Renal pelvis (tissue), 4 donors: ENCODE results near the gene DENND6A. TPM values are rescaled to one million over a fixed set of nuclear protein-coding genes. Genes with fewer than 3 reads are reported as not detected.
"Not testable (repeated sequence)": the region's sequence is repeated elsewhere in the genome, so short reads cannot be mapped to it uniquely, and the experiment has no call there.

Source experiments
- DNase-seq: peaks from one replicate; pipeline ENCODE4 v3.0.0-alpha.2; 2013
- polyA plus RNA-seq, 3 donors: library from polyadenylated mRNA; unstranded; fragments of 120-200 nt; gene quantifications; one replicate each; pipeline ENCODE4 v1.2.1, GENCODE V29; 2013; ENCODE audit not compliant: insufficient read length in 3 of 3

DENND6A gene
- polyA plus RNA-seq, 3 donors: 25.9 to 30.1 (median 29.4) TPM

DNA sequence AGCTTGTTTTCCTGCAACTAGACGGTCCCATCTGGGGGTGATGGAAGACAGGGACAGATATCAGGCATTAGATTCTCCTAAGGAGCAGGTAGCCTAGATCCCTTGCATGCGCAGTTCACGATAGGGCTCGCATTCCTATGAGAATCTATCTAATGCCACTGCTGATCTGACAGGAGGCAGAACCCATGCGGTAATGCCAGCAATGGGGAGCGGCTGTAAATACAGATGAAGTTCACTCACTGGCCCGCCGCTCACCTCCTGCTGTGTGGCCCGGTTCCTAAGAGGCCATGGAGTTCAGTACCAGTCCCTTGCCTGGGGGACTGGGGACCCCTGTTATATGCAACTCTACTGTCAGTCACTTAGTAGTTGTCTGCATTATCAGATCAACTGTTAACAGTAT lies 7.9 kb upstream of the DENND6A start:
- no peak for DNase-seq

DNA sequence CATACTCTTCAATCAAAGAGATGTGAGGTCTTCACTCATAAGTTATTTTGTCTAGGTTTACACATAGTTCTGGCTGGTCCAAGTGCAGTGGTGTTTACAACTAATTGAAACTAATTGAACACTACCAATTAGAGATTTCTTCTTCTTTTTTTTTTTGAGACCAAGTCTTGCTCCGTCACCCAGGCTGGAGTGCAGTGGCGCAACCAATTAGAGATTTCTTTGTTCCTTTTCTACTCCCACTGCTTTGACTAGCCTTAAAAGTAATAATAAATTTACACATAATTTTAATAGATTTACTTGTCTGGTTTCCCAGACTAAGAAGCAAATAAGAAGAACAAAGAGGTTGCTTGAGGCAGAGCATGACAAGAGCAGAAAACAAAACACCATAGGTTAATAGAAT lies 6.7 kb upstream of the DENND6A start:
- DNase-seq: no peak

DNA sequence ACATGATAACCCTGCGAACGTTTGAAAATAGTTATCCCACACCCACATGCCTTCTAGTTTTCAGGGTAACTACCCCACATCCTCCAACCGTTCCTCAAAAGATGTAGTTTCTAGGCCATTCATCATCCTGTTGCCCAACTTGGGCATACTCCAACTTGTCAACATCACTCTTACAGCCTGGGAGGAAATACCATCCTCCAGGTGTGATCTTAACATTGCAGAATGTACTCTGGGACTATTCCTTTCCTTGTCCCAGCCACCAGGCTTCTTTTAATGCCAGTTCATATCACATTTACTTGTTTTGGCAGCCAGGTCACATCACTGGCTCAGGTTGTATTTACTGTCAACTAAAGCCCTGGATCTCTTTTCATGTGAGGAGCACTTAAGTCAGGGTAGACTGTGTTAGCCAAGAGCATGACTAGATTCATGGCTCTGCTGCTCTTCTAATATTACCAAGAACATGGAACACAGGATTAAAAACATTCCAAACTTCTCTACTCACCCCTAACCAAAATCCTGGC lies 4.0 kb upstream of the DENND6A start:
- no peak for DNase-seq

DNA sequence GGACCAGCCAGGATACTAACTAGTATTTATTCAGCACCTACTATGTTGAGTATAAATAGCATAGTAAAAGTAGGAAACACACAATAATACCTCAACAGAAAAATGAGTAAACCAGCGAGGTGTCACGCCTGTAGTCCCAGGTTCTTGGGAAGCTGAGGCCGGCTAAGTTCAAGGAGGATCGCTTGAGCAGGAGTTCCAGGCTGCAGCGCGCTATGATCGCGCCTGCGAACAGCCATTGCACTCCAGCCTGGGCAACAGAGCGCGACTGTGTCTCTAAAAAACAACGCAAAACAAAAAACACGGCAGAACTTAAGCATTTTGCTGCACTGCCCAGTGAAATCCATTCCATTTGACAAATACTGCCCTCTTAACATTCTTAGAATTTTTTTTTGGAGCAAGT lies 1.3 kb upstream of the DENND6A start:
- no peak for DNase-seq

DNA sequence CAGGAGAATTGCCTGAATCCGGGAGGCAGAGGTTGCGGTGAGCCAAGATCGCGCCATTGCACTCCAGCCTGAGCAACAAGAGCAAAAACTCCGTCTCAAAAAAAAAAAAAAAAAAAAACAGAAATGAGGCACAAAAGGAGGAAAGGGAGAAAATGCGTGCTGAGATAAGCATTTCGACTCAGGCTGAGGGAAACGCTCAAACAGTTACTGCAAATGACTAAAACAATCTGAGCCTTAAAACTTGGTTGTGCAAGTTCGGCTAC lies 813 bp downstream of the DENND6A start:
- not testable (repeated sequence) for DNase-seq

DNA sequence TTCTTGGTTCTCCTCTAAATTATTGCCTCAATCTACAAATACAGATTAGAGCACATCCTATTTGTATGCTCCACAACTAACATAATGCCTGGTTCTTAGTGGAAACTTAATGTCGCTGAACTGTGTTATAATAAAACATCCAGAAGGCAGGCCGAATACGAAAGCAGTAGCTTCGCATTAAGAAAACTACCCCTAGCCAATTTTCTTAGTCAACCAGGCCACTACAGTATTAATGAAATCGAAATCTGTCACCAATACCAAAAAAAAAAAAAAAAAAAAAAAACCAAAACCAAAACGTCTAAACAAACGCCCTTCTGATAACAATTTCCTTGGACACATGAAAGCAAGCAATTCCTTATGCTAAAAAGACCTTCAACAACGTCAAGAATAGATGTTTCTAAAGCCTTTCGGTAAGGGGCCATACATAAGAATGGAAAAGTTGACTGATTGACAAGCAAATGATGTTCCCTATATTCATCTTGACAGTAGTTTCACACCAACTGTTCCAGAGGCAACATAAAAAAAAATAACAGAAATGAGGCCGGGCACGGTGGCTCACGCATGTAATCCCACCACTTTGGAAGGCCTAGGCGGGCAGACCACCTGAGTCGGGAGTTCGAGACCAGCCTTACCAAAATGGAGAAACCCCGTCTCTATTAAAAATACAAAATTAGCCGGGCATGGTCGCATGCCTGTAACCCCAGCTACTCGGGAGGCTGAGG lies 1.3 kb downstream of the DENND6A start:
- no peak for DNase-seq

DNA sequence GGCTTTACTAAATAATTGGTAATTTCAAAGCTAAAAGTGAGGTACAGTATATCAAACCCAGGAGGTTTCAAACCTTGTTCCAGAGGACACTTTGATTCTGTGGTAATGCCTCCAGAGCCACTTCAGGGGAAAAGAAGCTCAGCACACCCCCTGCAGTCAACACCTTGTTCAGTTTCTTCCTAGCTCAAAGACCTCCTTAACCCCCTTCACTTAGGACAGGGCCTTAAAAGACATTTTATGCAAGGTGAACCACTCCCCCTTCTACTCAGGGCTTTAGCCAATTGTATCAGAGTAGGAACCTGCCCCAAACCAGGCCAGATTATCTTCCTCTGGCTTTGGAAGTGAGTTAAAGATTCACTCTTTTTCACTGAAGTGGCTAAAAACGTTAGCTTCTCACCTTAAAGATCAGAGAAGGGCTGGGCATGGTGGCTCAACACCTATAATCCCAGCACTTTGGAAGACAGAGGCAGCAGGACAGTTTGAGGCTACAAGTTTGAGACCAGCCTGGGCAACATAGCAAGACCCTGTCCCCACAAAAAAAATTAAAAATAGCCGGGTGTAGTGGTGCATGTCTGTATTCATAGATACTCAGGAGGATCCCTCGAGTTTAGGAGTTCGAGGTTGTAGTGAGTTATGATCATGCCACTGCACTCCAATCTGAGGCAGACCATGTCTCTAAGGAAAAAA lies 3.4 kb downstream of the DENND6A start:
- DNase-seq: no peak

DNA sequence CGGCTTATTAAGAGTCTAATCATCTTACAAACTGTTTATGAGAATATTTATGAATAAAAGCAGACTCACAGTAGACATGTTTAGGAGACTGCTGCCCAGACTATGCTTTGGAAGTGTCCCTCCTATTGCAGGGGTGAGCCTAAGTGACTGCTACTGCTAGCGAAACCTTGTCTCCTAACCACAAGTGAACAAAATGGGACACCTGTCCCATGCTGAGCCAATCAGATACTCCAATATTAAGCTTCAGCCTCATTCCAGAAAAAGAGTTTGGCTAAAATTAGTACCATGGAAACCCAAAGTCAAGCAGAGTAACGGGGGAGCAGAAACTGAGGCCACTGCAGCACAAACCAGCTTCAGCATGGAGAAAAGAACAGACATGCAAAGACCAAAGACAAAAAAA lies 4.6 kb downstream of the DENND6A start:
- DNase-seq: no peak

DNA sequence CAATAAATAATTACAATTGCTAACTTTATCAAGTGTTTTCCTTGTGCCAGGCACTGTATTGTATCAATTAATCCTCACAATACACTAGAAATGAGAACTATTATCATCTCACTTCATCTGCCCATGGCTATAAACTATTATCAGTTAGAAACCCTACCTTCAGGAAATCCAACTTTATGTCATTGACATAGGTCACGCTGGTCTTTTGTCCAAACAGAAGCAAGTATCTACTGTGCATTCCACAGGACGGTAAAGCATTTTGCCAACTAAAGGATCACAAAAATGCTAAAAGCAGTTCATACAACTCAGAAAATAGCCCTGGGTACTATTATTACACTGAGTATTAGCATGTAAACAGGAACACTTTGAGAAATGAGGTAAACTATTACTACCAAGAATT lies 9.6 kb downstream of the DENND6A start:
- DNase-seq: no peak

DNA sequence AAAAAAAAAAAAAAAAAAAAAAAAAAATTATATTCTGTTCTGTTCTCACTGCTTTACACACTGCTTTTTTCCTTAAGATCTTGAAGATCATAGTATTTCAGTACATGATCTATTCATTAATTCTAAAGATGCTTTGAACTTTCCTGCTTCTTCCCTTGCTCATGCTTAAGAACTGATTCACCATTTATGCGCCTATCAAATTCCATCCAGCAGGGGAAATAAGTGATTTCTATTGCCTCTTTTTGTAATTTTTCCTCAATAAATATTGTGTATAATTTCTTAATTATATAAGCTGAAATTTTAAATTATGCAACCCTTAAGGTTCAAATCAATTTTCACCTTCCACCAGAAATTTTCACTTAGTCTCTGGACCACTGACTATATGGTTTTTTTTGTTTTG lies 10.6 kb downstream of the DENND6A start:
- DNase-seq: no peak

DNA sequence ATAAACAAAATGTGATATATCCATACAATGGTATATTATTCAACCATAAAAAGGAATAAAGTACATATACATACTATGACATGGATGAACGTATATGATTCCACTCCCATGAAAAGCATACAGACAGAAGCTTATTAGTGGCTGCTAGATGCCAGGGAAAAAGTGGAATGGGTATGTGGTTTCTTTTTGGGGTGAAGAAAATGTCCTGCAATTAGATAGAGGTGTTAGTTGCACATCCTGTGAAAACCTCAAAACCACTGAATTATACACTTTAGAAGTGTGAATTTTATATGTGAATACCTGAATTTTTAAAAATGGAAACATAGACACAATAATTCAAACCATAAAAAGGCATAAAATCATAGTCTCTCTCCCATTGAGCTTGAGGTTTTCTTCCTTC lies 11.2 kb downstream of the DENND6A start:
- no peak for DNase-seq

DNA sequence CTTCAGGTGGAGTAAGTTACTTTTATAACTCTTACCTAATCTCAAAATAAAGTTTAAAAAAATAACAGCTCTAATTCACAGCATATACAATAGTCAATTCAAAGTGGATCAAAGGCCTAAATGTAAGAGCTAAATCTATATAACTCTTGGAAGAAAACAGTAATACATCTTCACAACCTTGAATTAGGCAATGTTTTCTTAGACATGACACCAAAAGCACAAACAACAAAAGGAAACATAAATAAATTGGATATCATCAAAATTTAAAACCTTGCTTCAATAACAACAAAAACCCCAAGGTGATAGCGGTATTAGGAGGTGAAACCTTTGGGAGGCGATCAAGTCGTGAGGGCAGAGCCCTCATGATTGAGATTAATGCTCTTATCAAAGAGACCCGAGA lies 12.8 kb downstream of the DENND6A start:
- no peak for DNase-seq

DNA sequence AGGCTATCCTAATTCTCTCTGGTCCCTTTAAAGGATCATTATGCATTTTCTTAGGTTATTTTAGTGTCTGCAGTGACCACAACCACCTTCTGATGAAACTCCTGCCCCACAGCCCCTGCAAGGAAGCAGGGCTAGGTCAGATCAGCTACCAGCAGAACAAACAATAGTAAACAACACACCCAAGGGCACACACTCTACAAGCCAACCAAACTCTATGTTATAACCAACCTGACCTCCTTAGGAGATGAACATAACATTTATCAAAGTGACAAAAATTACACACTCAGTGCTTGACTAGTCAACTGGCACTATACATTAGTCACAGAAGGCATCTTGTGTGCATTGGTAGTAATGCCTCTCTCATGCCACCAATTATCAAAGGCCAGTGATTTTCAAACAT lies 17.3 kb downstream of the DENND6A start:
- DNase-seq: no peak

DNA sequence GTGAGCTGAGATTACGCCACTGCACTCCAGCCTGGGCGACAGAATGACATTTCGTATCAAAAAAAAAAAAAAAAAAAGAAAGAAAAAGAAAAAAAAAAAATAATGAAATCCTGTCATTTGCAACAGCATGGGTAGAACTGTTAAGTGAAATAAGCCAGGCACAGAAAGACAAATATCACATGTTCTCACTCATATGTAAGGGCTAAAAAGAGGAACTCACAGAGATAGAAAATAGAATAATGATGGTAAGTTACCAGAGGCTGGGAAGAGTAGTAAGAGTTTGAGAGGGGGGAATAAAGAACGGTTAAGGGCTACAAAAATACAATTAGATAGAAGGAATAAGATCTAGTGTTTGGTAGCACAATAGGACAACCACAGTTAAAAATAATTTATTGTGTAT lies 19.7 kb downstream of the DENND6A start:
- no peak for DNase-seq

DNA sequence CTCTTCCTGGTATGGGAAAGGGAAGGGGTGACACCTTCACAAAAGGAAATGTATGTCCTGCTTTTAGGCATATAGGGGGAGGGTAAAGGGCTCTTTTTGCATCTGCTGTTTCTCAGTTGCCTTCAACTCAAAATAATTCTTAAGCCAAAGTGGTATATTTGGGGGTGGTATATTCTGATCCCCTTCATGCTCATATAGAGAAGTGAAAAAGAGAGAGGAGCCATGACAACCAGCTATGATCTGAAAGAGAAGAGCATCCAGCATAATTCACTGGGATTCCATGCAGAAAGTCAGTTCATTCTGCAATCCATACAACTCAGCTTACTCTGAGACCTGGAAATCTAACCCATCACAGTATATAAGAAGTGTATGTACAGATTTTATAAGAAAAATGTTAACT lies 22.3 kb downstream of the DENND6A start:
- DNase-seq: no peak

DNA sequence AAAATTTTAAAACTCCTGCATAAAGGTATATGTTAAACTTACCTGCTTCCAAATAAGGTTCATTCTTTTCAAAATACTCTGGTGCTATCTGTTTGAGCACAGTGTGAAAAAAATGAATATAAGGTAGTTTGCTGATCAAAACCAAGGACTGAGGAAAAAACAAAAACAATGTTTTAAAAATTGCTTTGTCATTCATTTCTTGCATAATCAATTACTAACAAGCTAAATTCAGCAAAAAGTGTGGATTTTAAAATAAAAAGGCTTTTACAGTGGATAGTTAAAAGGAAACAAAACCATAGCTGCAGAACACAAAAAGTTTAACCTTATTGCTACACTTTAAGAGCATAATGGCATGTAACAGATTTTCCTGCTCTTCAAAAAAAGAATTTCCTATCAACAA lies 31.5 kb downstream of the DENND6A start:
- no peak for DNase-seq

DNA sequence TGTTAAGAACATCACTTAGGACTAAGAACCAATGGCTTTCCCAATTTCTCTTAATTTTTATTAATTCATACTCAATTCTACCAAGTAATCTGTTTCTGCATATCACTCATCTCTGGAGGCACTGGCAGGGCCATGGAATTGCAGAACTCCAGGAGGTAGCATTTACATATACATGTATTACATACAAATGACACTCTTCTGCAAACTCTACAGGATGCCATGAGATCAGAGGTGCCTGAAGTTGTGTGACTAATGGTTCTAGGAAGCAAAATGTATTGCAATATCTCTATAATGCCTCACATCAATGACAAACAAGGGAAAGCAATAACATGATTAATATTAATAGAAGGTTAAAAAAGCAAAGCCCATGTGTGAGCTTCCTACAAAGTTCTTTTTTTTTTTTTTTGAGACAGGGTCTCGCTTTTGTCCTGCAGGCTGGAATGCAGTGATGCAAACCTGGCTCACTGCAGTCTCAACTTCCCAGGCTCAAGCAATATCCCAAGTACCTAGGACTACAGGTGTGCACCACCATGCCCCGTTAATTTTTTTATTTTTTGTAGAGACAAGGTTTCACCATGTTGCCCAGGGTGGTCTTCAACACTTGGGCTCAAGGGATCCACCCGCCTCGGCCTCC lies 33.0 kb downstream of the DENND6A start:
- DNase-seq: no peak

DNA sequence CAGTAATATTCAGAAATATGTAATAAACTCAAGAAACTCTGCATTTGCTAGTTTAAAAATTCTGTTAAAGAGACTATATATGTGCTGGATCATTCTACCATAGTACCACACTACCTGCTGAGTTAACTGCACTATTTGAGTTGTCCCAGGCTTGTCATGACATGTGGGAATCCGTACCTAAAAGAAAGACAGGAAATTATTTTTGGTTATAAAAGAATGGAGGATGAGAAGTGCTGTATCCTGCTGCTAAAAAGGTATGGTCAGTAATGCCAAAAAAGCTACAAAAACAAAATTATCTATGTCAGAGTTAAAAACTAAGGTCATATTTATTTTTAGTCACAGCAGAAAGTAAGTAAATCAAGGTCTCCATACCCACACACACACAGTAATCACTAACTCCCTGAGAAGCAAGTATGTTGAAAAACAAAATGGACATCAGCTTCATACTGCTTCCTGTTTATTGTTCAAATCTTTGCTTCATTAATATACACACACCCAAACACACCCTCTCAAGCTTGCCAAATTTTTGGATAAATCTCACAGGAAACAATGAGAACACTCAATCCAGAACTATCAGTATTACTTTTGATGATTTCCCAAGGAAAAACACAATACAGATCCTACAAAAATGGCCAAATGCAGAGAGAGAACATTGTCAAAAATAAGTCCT lies 33.7 kb downstream of the DENND6A start:
- no peak for DNase-seq

DNA sequence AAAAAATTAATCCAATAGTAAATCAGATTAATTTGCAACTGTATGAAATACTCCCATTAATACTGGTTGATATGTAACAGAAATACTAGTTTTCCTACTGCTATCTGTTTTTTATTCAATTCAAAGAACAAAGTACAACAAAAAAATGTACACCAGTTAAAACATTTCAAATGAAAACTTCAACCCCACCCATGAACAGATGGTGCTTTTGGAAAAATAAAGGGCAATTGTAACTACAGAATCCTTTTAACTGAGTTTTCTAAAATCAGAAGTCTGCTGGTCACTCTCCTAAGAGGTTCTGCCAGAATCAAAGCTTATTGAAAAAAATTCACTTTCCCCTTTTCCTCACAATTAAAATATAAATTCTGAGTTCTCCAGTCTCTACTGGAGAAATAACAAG lies 34.3 kb downstream of the DENND6A start:
- no peak for DNase-seq

DNA sequence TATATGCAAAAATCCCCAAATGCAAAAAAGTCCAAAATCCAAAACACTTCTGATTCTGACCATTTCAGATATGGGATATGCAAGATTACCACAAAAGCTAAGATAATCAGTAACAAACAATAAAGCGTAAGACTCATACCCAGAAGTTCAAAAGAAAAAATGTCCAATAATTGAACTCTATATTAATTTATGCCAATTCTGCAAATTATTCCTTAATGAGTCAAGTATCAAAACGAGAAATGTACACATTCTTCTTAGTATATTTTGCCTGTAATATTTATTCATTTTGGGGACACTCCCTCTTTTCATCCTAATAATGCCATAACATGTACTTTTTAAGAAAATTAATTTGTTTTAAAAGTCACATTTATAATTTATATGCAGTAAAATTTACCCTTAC lies 37.1 kb downstream of the DENND6A start:
- DNase-seq: no peak

DNA sequence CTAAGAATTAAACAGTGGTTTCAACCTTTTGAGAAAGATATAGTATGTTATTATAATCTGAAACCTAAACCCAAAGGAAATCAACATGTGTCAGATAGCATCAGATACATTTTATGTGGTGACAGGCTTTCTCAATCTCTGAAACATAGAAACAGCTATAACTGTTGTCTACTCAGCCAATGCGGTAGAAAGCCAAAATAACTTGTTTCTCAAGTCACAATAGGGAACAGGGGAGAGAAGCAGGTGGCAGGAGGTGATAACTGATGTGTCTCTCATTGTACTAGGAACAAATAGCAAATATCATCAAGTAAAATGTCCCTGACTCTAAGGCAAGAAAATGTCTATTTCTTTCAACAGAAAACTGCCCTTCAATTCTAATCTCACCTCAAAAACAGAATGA lies 38.6 kb downstream of the DENND6A start:
- DNase-seq: no peak

DNA sequence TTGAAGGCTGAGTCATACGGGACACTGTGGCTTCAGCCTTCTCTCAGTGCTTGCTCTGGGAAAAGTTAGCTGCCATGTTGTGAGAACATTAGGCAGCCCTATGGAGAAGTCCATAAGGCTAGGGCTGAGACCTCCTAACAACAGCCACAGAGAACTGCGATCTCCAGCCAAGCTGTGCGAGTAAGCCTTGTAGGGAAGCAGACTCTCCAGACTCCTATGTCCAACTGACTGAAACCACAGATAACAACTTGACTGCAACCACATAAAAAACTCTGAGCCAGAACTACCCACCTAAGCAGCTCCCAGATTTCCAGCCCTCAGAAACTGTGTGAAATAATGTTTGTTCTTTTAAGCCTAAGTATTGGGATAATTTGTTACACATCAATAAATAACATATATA lies 40.7 kb downstream of the DENND6A start:
- DNase-seq: no peak
